BJ (cell line): ENCODE data around the gene ZNF423. TPM values are rescaled to one million over a fixed set of nuclear protein-coding genes. Genes with fewer than 3 reads are reported as not detected.

Experiments used
- CTCF ChIA-PET: fragments of 350-600 bp; formaldehyde crosslinking; extraction: SDS; loops from one replicate; lab custom pipeline; 2021; ENCODE audit warnings: antibody characterized with exemption, inconsistent platforms; lab: Yijun Ruan, JAX
- POLR2A ChIA-PET: fragments of 300-600 bp; sonication (Branson Sonifier 250); formaldehyde crosslinking; extraction: SDS; loops from one replicate; lab custom pipeline; 2021; ENCODE audit warnings: antibody characterized with exemption; lab: Charles Lee
- DNase-seq: peaks from one replicate; pipeline ENCODE4 v3.0.0-alpha.2; 2011; ENCODE audit warnings: low read depth
- H3K27me3 ChIP-seq: 2 replicates; pipeline ENCODE4 v1.6.0; 2011; ENCODE audit warnings: low read length; ENCODE audit not compliant: control insufficient read depth, insufficient read depth
- H3K36me3 ChIP-seq: 2 replicates; pipeline ENCODE4 v1.5.1; 2011; ENCODE audit warnings: low read length; ENCODE audit not compliant: control insufficient read depth, insufficient read depth
- H3K4me3 ChIP-seq: 2 replicates; pipeline ENCODE4 v1.5.1; 2011; ENCODE audit warnings: low read depth, mild to moderate bottlenecking, control low read depth, low read length
- polyA plus RNA-seq: library from polyadenylated mRNA; depleted of rRNA; stranded (reverse); fragments of >200 nt; gene quantifications from 2 replicates; pipeline ENCODE4 v1.2.3, GENCODE V29; 2011
- TF ChIP-seq, protein P1 (sequence below): IDR thresholded peaks from 2 replicates; pipeline ENCODE4 v1.5.1; 2011; ENCODE audit warnings: low read depth, mild to moderate bottlenecking, control low read depth, inconsistent platforms, low read length, moderate library complexity; ENCODE audit not compliant: insufficient read depth

ZNF423 gene
- polyA plus RNA-seq, 1 experiment, result 0.22 TPM

DNA sequence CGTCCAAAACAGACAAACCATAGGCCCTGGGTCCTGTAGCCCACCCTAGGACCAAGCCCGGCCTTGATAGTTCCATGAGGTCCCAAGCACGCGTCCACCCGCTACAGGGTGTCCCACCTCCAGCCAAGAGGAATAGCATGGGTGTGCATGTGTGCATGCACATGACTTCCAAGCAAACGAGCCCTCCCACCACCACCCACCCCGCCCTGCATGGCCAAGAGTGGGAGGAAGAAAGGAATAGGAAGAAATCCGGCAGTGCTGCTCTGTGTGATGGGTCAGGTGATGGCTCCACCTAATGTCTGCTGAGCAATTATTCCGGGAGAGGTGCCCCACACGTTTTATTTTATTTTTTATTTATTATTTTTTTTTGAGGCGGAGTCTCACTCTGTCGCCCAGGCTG lies 184.6 kb downstream of the ZNF423 start:
- H3K36me3 ChIP-seq, result no peaks in the 10 kb centered on the region
- ChIA-PET CTCF (no interaction called here), POLR2A (no interaction called here)
- no peak for DNase-seq
- TF ChIP-seq, protein P1, sequence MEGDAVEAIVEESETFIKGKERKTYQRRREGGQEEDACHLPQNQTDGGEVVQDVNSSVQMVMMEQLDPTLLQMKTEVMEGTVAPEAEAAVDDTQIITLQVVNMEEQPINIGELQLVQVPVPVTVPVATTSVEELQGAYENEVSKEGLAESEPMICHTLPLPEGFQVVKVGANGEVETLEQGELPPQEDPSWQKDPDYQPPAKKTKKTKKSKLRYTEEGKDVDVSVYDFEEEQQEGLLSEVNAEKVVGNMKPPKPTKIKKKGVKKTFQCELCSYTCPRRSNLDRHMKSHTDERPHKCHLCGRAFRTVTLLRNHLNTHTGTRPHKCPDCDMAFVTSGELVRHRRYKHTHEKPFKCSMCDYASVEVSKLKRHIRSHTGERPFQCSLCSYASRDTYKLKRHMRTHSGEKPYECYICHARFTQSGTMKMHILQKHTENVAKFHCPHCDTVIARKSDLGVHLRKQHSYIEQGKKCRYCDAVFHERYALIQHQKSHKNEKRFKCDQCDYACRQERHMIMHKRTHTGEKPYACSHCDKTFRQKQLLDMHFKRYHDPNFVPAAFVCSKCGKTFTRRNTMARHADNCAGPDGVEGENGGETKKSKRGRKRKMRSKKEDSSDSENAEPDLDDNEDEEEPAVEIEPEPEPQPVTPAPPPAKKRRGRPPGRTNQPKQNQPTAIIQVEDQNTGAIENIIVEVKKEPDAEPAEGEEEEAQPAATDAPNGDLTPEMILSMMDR, result no peak
- H3K4me3 ChIP-seq, result no peak overlapping the region
- no peaks in the 10 kb centered on the region for H3K27me3 ChIP-seq

GRCh38 chr16:49670627-49671026 lies 185.3 kb downstream of the ZNF423 start:
- TF ChIP-seq, protein P1, result no peak
- H3K4me3 ChIP-seq, result no peak overlapping the region
- ChIA-PET POLR2A (no interaction called here), CTCF (interaction anchor here (1.3 kb wide), 1 partner anchor 31 kb away, joined by 4 read pairs; no protein-coding TSS in a partner anchor)
- no peak for DNase-seq
- H3K27me3 ChIP-seq, result no peaks in the 10 kb centered on the region
- H3K36me3 ChIP-seq, result no peaks in the 10 kb centered on the region

- CTCF ChIA-PET, result interaction anchor here (1.0 to 1.5 kb wide), 3 partner anchors 13 to 19 kb away, joined by 3 read pairs; no protein-coding TSS in a partner anchor
- no peak overlapping the region for H3K4me3 ChIP-seq
- TF ChIP-seq, protein P1, result no peak
- 0 out of 2 replicates have a peak, but pooled peaks cover 1% of the 10 kb centered on the region for H3K27me3 ChIP-seq
- POLR2A ChIA-PET, result no interaction called here
- H3K36me3 ChIP-seq, result no peaks in the 10 kb centered on the region
- no peak for DNase-seq
These were observed 190.3 kb downstream of the ZNF423 start for GRCh38 chr16:49665482-49666230.

- H3K4me3 ChIP-seq, result no peak overlapping the region
- H3K36me3 ChIP-seq, result no peaks in the 10 kb centered on the region
- TF ChIP-seq, protein P1, result no peak
- 0 out of 2 replicates have a peak, but pooled peaks cover 1% of the 10 kb centered on the region for H3K27me3 ChIP-seq
- ChIA-PET CTCF (interaction anchor here (1.0 kb wide), 2 partner anchors 14 kb away, joined by 3 read pairs; no protein-coding TSS in a partner anchor), POLR2A (no interaction called here)
- no peak for DNase-seq
These were observed 191.4 kb downstream of the ZNF423 start for GRCh38 chr16:49664221-49665215.
